Hematopoietic multipotent progenitor cell treated with erythropoietin and hydrocortisone succinate and interleukin-3 and kit ligand, for 8 days (in vitro differentiated cells): ENCODE data around the gene DIABLO.
"Not testable (repeated sequence)": the region's sequence is repeated elsewhere in the genome, so short reads cannot be mapped to it uniquely, and the experiment has no call there.

Source experiments
- DNase-seq: peaks from one replicate; pipeline ENCODE4 v3.0.0-alpha.2; 2015

Gene DIABLO

GRCh38 chr12:122225683-122226365, at the start of gene DIABLO:
Gene DIABLO (minus strand): TSS chr12:122226052. CDS start chr12:122226014, 38 bp downstream.
- peak; percentile 99 for DNase-seq

GRCh38 chr12:122275459-122275858, 49.6 kb upstream of the DIABLO start:
- DNase-seq = no peak

- peak; percentile 95 for DNase-seq
Measured at GRCh38 chr12:122266230-122266901, 40.5 kb upstream of the DIABLO start, which contains the start of gene VPS33A. Gene VPS33A (minus strand): TSS chr12:122266494. CDS start chr12:122266408, 86 bp downstream.

GRCh38 chr12:122265886-122266229, 40.0 kb upstream of the DIABLO start:
- DNase-seq = no peak

- DNase-seq = peak; percentile 44
Measured at GRCh38 chr12:122265476-122265875, 39.6 kb upstream of the DIABLO start.

GRCh38 chr12:122260735-122261134, 34.9 kb upstream of the DIABLO start:
- not testable (repeated sequence) for DNase-seq

- DNase-seq = not testable (repeated sequence)
Measured at GRCh38 chr12:122258939-122259338, 33.1 kb upstream of the DIABLO start.

GRCh38 chr12:122258462-122258861, 32.6 kb upstream of the DIABLO start:
- not testable (repeated sequence) for DNase-seq

- no peak for DNase-seq
Measured at GRCh38 chr12:122250536-122250935, 24.7 kb upstream of the DIABLO start.

- DNase-seq = no peak
Measured at GRCh38 chr12:122250047-122250446, 24.2 kb upstream of the DIABLO start.

- no peak for DNase-seq
Measured at GRCh38 chr12:122245553-122245952, 19.7 kb upstream of the DIABLO start.

- DNase-seq = no peak
Measured at GRCh38 chr12:122244565-122245371, 18.9 kb upstream of the DIABLO start.

- no peak for DNase-seq
Measured at GRCh38 chr12:122243965-122244364, 18.1 kb upstream of the DIABLO start.

GRCh38 chr12:122238861-122239260, 13.0 kb upstream of the DIABLO start:
- no peak for DNase-seq

GRCh38 chr12:122235741-122236140, 9.9 kb upstream of the DIABLO start:
- DNase-seq = no peak

GRCh38 chr12:122232691-122233090, 6.8 kb upstream of the DIABLO start:
- DNase-seq = no peak

- DNase-seq = no peak
Measured at GRCh38 chr12:122230798-122231197, 4.9 kb upstream of the DIABLO start.

GRCh38 chr12:122228092-122228491, 2.2 kb upstream of the DIABLO start:
- DNase-seq = no peak

- no peak for DNase-seq
Measured at GRCh38 chr12:122227341-122227740, 1.5 kb upstream of the DIABLO start.

GRCh38 chr12:122226366-122227125, 694 bp upstream of the DIABLO start:
- no peak for DNase-seq

- DNase-seq = no peak
Measured at GRCh38 chr12:122216445-122216844, 9.4 kb downstream of the DIABLO start.

- no peak for DNase-seq
Measured at GRCh38 chr12:122215771-122216170, 10.1 kb downstream of the DIABLO start.
